Body of pancreas (tissue), 4 donors: Measurements from ENCODE around the gene SCN9A.

Source experiments
- POLR2A ChIP-seq, 3 donors: fragments of 450-650 bp; IDR thresholded peaks; one replicate each; pipeline ENCODE4 v1.6.1; 2016; ENCODE audit warnings: antibody characterized with exemption in 3 of 3, mild to moderate bottlenecking in 2 of 3
- TF ChIP-seq, protein P1 (sequence below), 7 experiments: fragments of 450-650 bp in 4 of 7; fragments of 200-600 bp in 3 of 7; sonication (generic) in 3 of 7; IDR thresholded peaks; one replicate each; pipeline ENCODE4 v1.5.1; 2016 to 2019; ENCODE audit warnings: antibody characterized with exemption in 7 of 7

DNA sequence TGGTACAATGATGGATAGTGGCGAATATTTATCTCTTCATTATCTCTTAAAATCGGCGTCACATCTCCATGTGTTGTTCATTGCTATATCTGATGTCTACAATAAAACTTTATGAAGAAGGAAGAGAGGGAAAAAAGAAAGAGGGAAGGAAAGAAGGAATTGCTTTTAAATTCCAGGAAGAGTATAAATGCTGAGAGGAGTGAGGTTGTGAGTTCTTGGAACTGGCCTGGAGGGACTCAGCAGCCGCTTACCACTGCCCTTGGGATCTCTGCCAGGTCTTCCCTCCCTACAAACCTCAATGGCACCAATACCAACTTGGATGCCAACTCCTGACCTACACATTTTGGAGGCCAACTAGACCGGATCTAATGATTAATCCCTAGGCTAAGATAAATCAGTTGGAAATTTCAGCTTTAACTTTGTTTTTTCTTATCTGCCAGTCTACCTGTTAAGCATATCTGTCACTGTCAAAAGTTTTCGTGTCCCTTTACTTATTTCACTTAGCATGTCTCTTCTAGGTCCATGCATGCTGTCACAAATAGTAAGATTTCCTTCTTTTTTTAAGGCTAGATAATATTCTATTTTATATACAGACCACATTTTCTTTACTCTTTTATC is 9.8 kb downstream of the SCN9A start:
- TF ChIP-seq, protein P1, sequence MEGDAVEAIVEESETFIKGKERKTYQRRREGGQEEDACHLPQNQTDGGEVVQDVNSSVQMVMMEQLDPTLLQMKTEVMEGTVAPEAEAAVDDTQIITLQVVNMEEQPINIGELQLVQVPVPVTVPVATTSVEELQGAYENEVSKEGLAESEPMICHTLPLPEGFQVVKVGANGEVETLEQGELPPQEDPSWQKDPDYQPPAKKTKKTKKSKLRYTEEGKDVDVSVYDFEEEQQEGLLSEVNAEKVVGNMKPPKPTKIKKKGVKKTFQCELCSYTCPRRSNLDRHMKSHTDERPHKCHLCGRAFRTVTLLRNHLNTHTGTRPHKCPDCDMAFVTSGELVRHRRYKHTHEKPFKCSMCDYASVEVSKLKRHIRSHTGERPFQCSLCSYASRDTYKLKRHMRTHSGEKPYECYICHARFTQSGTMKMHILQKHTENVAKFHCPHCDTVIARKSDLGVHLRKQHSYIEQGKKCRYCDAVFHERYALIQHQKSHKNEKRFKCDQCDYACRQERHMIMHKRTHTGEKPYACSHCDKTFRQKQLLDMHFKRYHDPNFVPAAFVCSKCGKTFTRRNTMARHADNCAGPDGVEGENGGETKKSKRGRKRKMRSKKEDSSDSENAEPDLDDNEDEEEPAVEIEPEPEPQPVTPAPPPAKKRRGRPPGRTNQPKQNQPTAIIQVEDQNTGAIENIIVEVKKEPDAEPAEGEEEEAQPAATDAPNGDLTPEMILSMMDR (IDR thresholded peaks at IDR 0.05): no peak
- no peak for TF ChIP-seq POLR2A (IDR thresholded peaks at IDR 0.05)
